NCI-H82 (cell line): ENCODE data around the gene PHF12.

Source experiments
- DNase-seq: peaks from one replicate; lab custom pipeline; 2025; lab: John Stamatoyannopoulos, UW

Gene PHF12

GRCh38 chr17:28858801-28859355 is 92.4 kb downstream of the PHF12 start:
- no peak for DNase-seq

GRCh38 chr17:28857905-28858800 is 93.2 kb downstream of the PHF12 start:
- DNase-seq: no peak

- no peak for DNase-seq
Observed at GRCh38 chr17:28856028-28856574, 95.2 kb downstream of the PHF12 start.

- no peak for DNase-seq
Observed at GRCh38 chr17:28855336-28855679, 96.0 kb downstream of the PHF12 start.
